Thymus (tissue), 11 donors: ENCODE measurements around the gene BASP1. TPM values are rescaled to one million over a fixed set of nuclear protein-coding genes. Genes with fewer than 3 reads are reported as not detected.
"Not testable (repeated sequence)": the region's sequence is repeated elsewhere in the genome, so short reads cannot be mapped to it uniquely, and the experiment has no call there.

Source experiments
- DNase-seq, 9 donors: peaks; one replicate each; pipeline ENCODE4 v3.0.0-alpha.2; 2013; ENCODE audit warnings: low spot score in 9 of 9, low read depth in 6 of 9, missing footprints in 1 of 9
- H3K27ac ChIP-seq, 2 donors: one replicate each; pipeline ENCODE4 v1.5.1; 2013; ENCODE audit warnings: control low read depth in 1 of 2, low read depth in 1 of 2, low read length in 1 of 2, mild to moderate bottlenecking in 1 of 2, moderate library complexity in 1 of 2
- H3K27me3 ChIP-seq, 2 donors: one replicate each; pipeline ENCODE4 v1.5.1; 2013; ENCODE audit warnings: low read length in 1 of 2; ENCODE audit not compliant: control insufficient read depth in 2 of 2, insufficient read depth in 1 of 2
- H3K36me3 ChIP-seq, 2 donors: one replicate each; pipeline ENCODE4 v1.5.1; 2013; ENCODE audit warnings: low read length in 1 of 2, mild to moderate bottlenecking in 1 of 2, moderate library complexity in 1 of 2; ENCODE audit not compliant: control insufficient read depth in 2 of 2, insufficient read depth in 2 of 2
- H3K4me1 ChIP-seq, 2 donors: one replicate each; pipeline ENCODE4 v1.5.1; 2013; ENCODE audit warnings: low read length in 2 of 2; ENCODE audit not compliant: control insufficient read depth in 2 of 2, insufficient read depth in 2 of 2
- H3K4me3 ChIP-seq, 2 donors: one replicate each; pipeline ENCODE4 v1.5.1; 2013; ENCODE audit warnings: low read length in 2 of 2, control low read depth in 1 of 2, mild to moderate bottlenecking in 1 of 2
- H3K9me3 ChIP-seq, 2 donors: one replicate each; pipeline ENCODE4 v1.5.1; 2013; ENCODE audit warnings: low read length in 1 of 2, mild to moderate bottlenecking in 1 of 2; ENCODE audit not compliant: control insufficient read depth in 2 of 2, insufficient read depth in 1 of 2
- WGBS: extraction: QIAGEN DNeasy Blood & Tissue Kit; methylation state at CpG from one replicate; pipeline ENCODE4 v1.1.7; 2013; 5-methylcytosine and 5-hydroxymethylcytosine counted together
- polyA plus RNA-seq: library from polyadenylated mRNA; stranded (reverse); fragments of 200-250 nt; gene quantifications from one replicate; pipeline ENCODE4 v1.2.3, GENCODE V29; 2013
- total RNA-seq: library from RNA; stranded (reverse); fragments of 120-200 nt; gene quantifications from one replicate; pipeline ENCODE4 v1.2.4, GENCODE V29; 2013
- donor health status: healthy.

BASP1 gene
- total and polyA plus RNA-seq, 2 donors: 24.3 to 53.5 TPM

GRCh38 chr5:17187786-17188170, 29.7 kb upstream of the BASP1 start:
- no peak for DNase-seq
- Histone ChIP-seq H3K27ac (no peak overlapping the region), H3K27me3 (no peaks in the 10 kb centered on the region), H3K4me3 (no peak overlapping the region), H3K36me3 (no peaks in the 10 kb centered on the region), H3K9me3 (no peaks in the 10 kb centered on the region), H3K4me1 (no peaks in the 10 kb centered on the region)
- WGBS: 91% methylated on average over 6 of the region's 6 CpGs

DNA sequence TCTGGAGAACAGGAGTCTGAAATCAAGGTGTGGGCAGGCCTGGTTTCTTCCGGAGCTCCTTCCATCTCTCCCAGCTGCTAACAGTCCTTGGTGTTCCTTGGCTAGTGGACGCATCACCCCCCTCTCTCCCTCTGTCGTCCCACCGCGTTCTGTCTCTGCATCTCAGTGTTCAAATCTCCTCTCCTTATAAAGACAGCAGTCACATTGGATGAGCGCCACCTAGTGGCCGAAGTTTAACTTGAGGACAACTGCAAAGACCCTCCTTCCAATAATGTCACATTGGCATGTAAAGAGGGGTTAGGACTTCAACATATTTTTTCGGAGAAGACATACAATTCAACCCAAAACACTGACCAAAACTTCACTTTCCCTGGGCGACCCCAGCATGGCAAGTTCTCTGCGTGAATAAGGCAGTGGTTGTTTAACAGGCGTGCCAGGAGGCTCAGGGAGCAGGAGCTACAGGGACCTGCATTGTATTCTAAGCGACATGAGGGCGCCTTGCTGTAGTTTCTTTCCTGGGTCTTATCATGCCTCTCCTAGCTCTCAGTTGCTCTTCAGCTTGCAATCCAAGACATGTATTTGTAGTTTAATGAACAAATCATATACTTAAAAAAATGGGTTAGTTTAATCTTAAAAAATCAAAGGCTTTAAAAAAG, 27.9 kb upstream of the BASP1 start:
- Histone ChIP-seq H3K4me3 (no peak overlapping the region), H3K9me3 (no peaks in the 10 kb centered on the region), H3K4me1 (no peaks in the 10 kb centered on the region), H3K27me3 (no peaks in the 10 kb centered on the region), H3K27ac (no peak overlapping the region), H3K36me3 (no peaks in the 10 kb centered on the region)
- peak; percentile 31 to 78 (median 54) for DNase-seq
- WGBS: 40% methylated on average over 13 of the region's 13 CpGs

GRCh38 chr5:17190242-17190778, 27.1 kb upstream of the BASP1 start:
- no peaks in the 10 kb centered on the region for H3K4me1 ChIP-seq
- peak in 7 of 9 donors; percentile 5 to 53 (median 21) for DNase-seq
- no peaks in the 10 kb centered on the region for H3K27me3 ChIP-seq
- H3K4me3 ChIP-seq: no peak overlapping the region
- no peaks in the 10 kb centered on the region for H3K9me3 ChIP-seq
- no peak overlapping the region for H3K27ac ChIP-seq
- H3K36me3 ChIP-seq: no peaks in the 10 kb centered on the region
- WGBS: 14% methylated on average over 4 of the region's 4 CpGs

- Histone ChIP-seq H3K9me3 (no peaks in the 10 kb centered on the region), H3K4me1 (no peaks in the 10 kb centered on the region), H3K27ac (no peak overlapping the region), H3K27me3 (no peaks in the 10 kb centered on the region), H3K36me3 (no peaks in the 10 kb centered on the region), H3K4me3 (no peak overlapping the region)
- WGBS: 79% methylated on average over 7 of the region's 7 CpGs
- no peak for DNase-seq
Measured at GRCh38 chr5:17190799-17191391, 26.5 kb upstream of the BASP1 start.

DNA sequence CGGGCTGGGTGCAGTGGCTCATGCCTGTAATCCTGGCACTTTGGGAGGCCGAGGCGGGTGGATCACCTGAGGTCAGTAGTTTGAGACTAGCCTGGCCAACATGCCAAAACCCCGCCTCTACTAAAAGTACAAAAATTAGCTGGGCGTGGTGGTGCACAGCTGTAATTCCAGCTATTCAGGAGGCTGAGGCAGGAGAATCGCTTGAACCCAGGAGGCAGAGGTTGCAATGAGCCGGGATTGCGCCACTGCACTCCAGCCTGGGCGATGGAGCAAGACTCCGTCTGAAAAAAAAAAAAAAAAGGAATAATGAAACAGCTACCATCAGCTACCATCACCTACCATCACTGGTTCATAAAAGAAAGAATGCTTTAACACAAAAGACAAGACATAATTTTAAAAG, 25.9 kb upstream of the BASP1 start:
- H3K27me3 ChIP-seq, DNase-seq, H3K27ac ChIP-seq, H3K36me3 ChIP-seq, H3K9me3 ChIP-seq, H3K4me3 ChIP-seq, H3K4me1 ChIP-seq: not testable (repeated sequence)
- WGBS: 92% methylated on average over 10 of the region's 10 CpGs

- 87% methylated on average over 5 of the region's 5 CpGs for WGBS
- Histone ChIP-seq H3K27ac (no peak overlapping the region), H3K27me3 (no peaks in the 10 kb centered on the region), H3K9me3 (no peaks in the 10 kb centered on the region), H3K4me1 (no peaks in the 10 kb centered on the region), H3K36me3 (no peaks in the 10 kb centered on the region), H3K4me3 (no peak overlapping the region)
- no peak for DNase-seq
Measured at GRCh38 chr5:17192191-17192590, 25.2 kb upstream of the BASP1 start.

- Histone ChIP-seq H3K27me3 (no peaks in the 10 kb centered on the region), H3K9me3 (no peaks in the 10 kb centered on the region), H3K27ac (no peak overlapping the region), H3K36me3 (no peaks in the 10 kb centered on the region), H3K4me3 (no peak overlapping the region), H3K4me1 (no peaks in the 10 kb centered on the region)
- DNase-seq: no peak
- 95% methylated on average over 5 of the region's 5 CpGs for WGBS
Measured at GRCh38 chr5:17196024-17196423, 21.4 kb upstream of the BASP1 start.

GRCh38 chr5:17196697-17197096, 20.7 kb upstream of the BASP1 start:
- Histone ChIP-seq H3K9me3 (no peaks in the 10 kb centered on the region), H3K36me3 (no peaks in the 10 kb centered on the region), H3K4me1 (no peaks in the 10 kb centered on the region), H3K4me3 (no peak overlapping the region), H3K27me3 (no peaks in the 10 kb centered on the region), H3K27ac (no peak overlapping the region)
- WGBS: 91% methylated on average over 5 of the region's 5 CpGs
- DNase-seq: no peak

GRCh38 chr5:17203329-17204132, 13.9 kb upstream of the BASP1 start:
- peak in 2 of 9 donors; percentile 33 to 57 for DNase-seq
- Histone ChIP-seq H3K9me3 (no peaks in the 10 kb centered on the region), H3K4me3 (no peak overlapping the region), H3K27me3 (no peaks in the 10 kb centered on the region), H3K36me3 (no peaks in the 10 kb centered on the region), H3K4me1 (no peaks in the 10 kb centered on the region), H3K27ac (no peak overlapping the region)
- 62% methylated on average over 10 of the region's 10 CpGs for WGBS
